CD4-positive, alpha-beta T cell treated with Interferon gamma for 1 hour (primary cell): ENCODE results near the gene BSN.
"Not testable (repeated sequence)": the region's sequence is repeated elsewhere in the genome, so short reads cannot be mapped to it uniquely, and the experiment has no call there.

ENCODE experiments used
- DNase-seq: peaks from one replicate; pipeline ENCODE4 v3.0.0-alpha.2; 2020

The BSN gene

DNA sequence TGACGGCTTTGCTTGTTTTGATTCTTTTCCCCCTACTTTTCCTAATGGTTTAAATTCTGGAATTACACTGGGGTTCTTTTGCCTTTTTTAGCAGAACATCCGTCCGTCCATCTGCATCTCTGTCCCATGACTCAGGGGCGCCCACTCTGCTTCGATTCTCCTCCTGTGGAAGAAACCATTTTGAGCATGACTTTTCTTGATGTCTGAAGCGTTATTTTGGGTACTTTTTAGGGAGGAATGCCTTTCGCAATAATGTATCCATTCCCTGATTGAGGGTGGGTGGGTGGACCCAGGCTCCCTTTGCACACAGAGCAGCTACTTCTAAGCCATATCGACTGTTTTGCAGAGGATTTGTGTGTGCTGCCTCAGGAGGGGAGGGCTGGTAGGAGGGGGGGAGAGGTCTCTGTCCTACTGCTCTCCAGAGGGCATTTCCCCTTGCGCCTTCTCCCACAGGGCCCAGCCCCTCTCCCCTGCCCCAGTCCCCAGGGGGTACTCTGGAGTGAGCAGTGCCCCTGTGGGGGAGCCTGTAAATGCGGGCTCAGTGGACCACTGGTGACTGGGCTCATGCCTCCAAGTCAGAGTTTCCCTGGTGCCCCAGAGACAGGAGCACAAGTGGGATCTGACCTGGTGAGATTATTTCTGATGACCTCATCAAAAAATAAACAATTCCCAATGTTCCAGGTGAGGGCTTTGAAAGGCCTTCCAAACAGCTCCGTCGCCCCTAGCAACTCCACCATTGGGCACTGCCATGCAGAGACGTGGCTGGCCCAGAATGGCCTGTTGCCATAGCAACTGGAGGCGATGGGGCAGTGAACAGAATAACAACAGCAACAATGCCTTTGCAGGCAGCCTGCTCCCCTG, 19.5 kb upstream of the BSN start:
- no peak for DNase-seq

DNA sequence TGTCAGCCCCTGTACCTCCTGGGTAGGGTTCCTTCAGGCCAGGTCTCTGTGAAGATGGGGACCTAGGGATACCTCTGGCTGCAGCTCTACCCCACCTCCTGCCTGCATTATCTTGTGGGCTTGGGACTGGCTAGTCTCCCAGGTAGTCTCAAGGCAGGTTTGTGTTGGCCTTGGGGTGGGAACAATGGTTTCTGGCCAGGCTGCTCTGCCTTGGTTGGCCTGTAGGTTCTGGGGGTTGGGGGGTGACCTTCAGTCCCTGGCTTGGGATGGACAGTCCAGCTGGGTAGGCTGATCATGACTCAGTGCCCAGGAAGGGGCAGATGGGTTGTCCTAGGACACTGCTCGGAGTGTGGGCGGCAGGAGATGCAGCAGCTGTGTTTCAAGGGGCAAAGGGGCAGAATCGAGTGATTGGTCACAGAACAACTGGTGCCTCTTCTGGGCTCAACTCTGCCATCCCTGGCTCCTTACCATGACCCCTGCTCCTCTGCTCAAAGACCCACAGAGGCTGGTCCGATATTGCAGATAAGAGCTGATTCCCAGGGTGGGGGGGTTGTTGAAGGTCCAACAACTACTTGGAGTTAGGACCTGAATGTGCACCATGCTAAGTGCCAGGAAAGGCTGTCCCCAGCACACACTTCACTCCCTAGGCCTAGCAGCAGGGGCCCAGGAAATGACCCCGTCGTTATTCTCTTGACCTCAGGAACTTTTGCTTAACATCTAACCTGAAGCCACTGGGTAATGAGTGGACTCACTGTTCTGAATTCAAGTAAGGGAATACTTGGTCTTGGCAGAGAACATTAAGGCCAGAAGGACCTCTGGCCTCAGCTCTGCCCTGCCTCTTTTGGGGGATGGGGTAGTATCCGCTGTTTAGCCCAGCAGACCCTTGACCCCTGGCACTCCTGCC, 18.1 kb upstream of the BSN start:
- no peak for DNase-seq

- DNase-seq: no peak
These were observed 17.3 kb upstream of the BSN start for GRCh38 chr3:49536875-49537533.

GRCh38 chr3:49539659-49540560, 14.4 kb upstream of the BSN start:
- DNase-seq: peak; percentile 85

DNA sequence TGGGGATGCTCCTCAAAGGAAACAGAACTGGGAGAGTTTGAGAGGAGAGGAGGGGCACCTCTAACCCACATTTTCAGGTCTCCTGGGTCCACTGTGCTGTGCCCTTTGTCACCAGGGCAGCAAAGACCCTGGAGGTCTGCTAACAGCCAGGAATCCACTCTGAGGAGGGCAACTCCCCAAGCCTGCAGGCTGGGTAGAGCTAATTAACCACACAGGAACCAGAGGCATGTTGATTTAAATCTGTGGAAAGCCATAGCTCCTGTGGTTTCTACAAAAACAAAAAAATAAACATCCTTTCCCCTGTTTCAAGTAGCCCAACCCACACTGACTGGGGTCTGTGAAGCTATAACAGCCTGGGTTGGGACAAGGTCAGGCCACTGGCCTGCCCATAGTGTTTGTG, 2.2 kb upstream of the BSN start:
- no peak for DNase-seq

DNA sequence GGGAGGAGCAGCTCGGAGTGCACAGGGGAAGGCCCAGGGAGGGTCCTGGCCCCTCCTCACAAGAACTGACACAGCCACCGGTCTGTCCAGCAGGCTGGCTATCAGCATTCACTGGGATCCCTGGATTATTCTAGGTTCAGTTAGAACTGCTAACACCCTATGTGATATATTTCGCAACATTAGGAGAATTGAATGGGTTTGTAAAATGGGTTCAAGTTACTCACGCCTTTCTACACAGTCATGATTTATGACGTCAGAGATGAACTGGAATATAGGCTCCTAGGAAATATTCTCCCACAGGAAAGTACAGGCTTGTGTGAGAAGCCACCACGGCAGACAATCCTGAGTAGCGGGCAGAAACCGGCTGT, 969 bp upstream of the BSN start:
- DNase-seq: no peak

DNA sequence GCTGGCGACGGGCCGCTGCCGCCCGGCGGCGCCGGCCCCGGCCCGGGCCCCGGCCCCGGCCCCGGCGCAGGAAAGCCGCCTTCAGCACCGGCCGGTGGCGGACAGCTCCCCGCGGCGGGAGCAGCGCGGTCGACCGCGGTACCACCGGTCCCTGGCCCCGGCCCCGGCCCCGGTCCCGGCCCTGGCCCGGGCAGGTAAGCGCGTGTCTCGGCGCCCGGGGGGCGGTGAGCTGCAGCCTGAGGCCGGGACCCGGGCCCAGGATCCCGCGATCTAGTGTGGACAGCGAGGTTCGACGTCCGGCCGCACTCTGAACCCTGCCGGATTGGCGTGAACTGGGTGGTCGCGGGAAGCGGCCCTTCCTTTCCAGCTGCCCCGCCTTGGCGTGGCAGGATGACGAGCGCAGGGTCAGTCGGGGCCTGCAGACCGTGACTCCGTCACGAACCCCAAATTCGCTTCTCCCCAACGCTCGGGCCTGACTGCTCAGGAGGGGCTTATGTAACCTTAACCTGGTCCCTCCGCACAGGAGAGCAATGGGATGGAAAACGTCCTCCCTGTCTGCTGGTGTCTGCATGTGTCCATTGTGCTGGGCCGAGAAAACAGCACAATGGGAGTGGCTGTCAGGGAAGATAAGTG, 472 bp downstream of the BSN start:
- DNase-seq: no peak

DNA sequence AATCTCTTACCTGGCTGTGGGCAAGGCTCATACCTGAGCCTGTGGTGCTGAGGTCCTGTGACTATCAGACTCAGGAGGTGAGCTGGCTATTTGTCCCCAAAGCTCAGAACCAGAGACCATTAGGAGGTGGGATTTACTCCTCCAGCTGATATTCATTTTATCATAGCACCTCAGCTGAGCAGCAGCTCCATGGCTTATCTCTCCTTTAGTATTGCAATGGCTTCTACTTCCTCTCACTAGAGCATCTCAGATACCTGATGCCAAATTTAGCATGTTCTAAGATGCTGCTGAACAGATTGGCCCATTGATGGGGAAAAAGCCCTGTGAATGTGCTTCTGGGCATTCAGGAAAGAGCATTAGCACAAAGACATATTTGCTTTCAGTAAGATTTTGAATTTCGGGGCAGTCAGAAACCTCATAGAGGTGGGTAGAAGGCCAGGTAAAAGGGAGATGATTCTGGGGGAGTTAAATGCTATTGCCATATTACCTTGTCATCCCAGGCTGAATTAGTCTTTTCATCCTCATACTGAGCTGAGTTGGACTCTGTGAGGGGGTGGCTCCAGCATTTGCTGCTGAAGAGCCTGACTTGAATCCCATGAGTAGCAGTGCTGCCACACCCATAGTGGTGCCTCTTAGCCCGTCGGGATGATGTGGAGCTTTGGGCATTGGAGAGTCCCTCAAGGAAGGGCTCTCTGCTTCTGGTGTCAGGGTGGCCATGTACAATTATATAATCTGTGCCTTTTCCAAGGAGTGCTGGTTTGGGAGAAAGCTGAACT, 2.4 kb downstream of the BSN start:
- DNase-seq: no peak

DNA sequence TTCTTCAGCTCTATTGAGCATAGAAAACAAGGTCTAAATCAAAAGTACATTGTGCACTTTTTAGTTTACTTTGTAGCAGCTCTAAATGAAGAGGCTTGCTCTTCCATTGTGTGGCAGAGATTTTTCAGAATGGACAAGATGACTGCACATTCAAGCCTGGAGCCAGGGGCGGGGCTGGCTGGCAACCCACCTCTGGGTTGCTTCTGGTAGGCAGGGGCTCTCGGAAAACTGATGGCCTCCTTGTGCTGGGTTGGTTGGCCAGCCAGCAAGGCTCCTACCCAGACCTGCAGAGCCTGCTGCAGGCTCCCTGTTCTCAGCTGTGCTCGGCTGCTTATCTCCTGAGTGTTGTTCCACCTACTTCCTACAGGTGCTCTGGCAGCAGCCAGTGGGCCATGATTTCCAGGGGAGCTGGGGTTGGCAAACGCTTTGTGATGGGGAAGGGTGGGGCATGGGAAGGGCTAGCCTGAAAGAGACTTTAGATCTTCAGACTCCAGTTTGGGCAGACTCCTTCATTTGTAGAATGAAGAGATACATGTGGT, 8.8 kb downstream of the BSN start:
- no peak for DNase-seq

DNA sequence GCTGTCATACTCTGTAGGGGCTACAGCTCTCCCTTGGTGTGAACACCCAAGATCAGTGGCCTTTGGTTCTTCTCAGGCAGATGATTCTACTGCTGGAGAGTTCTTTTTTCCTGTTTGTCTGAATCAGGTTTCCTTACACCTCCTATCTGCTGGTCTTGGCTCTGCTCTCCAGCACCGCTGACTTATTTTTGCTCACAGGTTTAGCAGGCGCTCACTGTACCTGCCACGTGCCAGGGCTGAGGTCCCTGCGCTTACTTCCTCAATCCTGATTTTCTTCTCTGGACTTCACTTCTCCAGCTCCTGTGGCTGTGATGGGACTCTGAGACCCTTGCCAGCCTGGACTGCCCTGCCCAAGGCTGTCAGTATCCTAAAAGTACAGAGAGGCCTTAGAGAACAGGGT, 9.5 kb downstream of the BSN start:
- DNase-seq: no peak

DNA sequence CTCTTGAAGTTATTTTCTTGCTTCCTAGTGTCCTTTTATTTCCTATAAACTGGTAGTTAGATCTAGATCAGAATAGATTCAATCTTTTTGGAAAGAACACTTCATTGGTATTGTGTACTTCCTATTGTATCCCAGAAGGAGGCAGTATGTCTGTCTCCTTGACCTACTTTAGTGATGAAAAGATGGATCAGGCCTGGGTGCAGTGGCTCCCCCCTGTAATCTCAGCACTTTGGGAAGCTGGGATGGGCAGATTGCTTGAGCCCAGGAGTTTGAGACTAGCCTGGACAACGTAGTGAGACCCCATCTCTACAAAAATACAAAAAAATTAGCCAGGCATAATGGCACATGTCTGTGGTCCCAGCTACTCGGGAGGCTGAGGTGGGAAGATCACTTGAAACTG, 12.0 kb downstream of the BSN start:
- DNase-seq: no peak

DNA sequence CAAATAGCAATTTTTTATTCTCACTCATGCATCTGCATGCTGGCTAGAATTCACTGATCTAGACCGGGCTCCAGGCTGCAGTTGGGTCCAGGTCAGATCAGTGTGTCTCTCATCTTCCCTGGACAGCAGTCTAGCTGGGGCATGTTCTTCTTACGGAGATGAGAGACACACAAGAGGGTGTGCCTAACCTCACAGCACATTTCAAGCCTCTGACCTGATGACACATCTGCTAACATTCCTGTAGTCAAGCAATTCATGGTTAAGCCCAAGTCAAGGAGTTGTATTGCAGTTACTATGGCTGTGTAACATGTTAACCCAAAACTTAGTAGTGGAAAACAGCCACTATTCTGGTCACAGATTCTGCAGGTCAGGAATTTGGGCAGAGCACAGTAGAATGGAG, 13.1 kb downstream of the BSN start:
- no peak for DNase-seq

- no peak for DNase-seq
These were observed 14.7 kb downstream of the BSN start for GRCh38 chr3:49568965-49569364.

DNA sequence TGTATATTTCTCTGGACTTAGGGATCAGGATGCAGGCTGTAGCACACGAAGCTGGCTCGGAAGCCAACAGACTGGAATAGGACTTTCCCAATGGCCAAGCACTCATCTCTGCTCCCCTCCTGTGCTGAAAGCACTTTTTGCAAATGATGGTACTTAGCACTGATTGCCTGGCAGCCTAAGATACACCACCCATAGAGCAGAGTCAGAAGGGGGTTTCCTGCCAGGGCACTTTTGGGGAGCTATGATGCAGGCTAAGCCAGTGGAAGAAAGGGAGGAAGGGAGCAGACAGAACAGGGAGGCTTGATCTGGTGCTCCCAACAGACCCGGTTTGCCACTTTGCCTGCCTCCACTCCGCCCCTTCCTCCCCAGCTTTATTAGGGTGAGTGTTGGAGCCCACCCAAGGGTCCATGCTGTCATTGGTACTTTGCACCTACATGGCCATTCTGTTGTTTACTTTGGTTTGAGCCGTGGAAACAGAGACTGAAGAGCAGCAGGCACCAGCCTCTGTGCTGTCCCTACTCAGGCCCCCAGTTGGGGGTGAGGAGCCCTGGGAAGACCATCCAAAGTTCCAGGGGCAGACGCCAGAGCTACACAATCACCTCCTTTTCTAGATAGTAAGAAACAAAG, 15.9 kb downstream of the BSN start:
- no peak for DNase-seq

DNA sequence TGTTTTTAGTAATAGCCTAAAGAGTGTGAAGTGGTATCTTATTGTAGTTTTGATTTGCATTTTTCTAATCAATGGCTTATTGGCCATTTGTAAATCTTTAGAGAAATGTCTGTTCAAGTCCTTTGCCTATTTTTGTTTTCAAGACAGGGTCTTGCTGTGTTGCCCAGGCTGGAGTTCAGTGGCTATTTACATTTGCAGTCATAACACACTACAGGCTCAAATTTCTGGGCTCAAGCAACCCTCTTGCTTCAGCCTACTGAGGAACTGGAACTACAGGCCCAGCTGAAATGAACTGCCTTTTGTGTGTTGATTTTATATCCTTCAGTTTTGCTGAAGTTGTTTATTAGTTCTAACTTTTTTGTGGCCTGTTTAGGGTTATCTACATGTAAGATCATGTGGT, 27.9 kb downstream of the BSN start:
- no peak for DNase-seq

DNA sequence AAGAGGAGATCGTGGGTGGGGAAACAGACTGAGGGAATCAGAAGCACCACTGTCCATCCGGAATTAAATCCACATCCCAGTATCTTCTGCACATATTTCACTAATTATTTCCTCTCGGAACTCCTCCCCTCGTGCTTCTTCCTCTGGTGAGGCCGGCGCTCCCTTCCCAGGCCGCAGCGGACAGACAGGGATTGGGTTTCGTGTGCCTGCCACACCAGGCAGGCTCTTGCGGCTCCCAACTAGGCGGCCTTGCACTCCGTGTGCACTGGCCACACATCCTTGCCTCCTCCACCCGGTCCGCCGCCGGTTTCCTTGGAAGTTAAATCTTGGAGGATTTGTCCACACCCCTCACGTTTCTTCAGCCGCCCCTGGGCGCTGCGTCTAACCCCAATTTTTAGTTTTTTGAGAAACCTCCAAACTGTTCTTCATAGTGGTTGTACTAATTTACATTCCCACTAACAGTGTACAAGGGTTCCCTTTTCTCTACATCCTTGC, 31.0 kb downstream of the BSN start:
- DNase-seq: not testable (repeated sequence)

DNA sequence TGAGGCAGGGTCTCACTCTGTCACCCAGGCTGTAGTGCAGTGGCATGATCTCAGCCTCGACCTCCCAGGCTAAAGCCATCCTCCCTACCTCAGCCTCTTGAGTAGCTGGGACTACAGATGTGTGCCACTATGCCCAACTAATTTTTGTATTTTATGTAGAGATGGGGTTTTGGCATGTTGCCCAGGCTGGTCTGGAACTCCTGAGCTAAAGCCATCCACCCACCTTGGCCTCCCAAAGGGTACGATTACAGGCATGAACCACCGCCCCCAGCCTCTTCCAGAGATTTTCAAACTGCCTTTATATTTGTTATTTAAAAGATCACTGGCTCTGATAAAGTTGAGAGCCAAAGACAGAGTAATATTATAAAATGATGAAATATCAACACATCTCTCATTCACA, 37.3 kb downstream of the BSN start:
- DNase-seq: no peak

- DNase-seq: no peak
These were observed 38.8 kb downstream of the BSN start for GRCh38 chr3:49593041-49593440.

GRCh38 chr3:49600781-49601180, 46.5 kb downstream of the BSN start:
- DNase-seq: no peak

DNA sequence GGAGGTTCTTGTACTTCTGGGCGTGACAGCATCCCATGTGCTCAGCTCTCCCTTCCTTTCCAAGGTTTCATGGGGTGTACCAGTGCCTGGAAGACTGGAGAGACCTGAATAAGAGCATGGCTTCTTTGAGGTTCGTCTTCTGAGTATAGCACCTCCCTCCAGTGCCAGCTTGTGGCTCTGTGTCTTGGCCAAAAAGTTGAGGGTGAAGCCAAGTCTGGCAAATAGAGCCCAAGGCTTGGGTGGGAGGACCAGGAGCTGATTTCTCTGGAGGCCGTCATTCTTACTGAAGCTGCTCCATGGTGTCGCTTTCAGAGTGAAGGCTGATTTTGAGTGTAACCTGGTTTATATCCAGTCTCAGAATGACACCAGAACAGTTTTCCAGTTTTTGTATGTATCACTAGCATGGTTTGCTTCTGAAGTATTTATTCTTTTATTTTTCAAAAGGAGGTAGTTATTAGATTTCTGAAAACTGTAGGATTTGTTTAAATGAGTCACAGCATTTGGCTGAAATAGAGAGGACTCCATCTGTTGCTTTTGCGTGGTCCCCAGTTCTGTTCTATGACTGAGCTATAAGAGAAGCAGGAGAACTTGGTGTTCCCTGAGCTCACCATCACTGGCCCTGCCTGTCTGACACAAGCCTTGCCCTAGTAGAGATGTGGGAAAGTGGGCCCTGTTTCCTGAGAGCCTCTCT, 47.2 kb downstream of the BSN start:
- DNase-seq: no peak
